ENCODE results near the gene ARSB. TPM values are rescaled to one million over a fixed set of nuclear protein-coding genes. Genes with fewer than 3 reads are reported as not detected.
"Not testable (repeated sequence)": the region's sequence is repeated elsewhere in the genome, so short reads cannot be mapped to it uniquely, and the experiment has no call there.

The ARSB gene
- polyA plus RNA-seq, 5 donors = 14.4 to 17.8 (median 15.6) TPM

DNA sequence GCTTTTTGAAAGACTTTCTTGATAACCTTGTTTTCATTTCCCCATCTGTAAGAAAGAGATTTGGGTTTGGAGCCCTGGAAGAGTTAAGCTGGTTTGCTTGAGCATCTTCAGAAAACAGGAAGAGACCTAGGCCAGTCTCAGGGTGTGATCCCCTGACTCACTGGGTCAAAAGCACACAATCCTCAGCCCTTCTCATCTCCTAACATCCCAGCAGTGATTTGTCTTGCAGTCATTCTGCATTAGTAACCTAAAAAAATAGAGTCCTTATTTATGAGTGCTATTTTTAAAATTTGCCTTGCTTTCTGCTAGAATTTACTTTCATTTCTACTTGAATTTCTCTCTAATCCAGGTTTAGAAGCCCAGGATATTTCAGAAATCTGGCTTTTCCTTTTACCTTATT, 16.4 kb upstream of the ARSB start:
- DNase-seq = no peak

DNA sequence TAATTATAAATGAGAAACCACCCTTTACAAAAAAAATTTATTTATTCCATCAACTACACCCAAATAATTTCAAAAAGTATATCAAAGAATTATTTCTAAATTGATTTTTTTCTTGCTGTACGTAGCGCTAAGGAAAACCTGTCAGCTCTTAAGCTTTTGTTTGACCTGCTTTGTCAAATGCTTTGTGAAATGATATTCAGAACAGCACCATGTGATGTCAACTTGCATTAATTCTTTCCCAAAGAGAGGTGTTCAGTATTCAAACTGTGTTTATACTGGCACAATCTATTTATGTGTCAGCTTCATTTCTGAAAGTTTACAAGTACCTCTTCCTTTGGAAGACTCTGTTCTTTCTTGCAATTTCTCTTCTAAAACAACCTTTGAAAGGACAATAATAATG, 12.0 kb upstream of the ARSB start:
- no peak for DNase-seq

DNA sequence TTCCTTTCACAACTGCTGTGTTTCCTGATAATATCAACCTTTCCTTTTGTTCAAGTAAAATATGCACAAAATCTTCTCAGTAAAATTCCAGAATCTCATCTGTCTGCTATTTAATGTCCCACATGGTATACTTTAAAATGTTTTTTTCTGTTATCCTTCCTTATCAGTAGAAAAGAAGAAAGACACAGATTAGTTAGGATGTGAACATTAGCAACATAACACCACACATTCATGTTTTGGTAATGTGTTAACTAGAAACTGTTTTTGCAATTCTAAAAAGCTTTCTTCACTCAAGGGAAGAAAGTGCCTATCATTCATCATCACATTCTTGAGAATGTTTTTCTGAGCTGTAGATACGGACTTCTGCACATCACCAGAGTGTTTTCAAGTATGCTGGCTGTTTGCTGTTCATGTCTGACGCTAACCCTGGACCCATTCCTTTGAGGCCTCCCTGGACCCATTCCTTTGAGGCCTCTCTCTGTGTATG, 10.5 kb upstream of the ARSB start:
- DNase-seq = no peak

DNA sequence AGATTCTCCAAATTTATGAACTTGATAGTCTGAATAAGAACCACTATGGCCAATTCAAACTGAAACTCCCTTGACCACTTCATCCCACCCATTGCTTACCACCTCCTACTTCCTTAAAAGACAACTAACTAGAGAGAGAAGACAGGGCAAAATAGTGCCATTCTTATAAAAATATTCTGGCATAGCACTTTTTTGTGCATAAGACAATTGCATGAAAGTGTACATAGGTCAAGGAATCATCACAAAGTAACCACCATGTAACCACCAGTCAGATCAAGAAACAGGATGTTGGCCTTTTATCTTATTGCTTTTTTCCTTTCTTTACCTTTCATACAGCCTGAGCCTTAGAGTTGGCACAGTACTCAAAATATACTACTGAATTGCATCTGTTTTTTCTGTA, 8.1 kb upstream of the ARSB start:
- no peak for DNase-seq

DNA sequence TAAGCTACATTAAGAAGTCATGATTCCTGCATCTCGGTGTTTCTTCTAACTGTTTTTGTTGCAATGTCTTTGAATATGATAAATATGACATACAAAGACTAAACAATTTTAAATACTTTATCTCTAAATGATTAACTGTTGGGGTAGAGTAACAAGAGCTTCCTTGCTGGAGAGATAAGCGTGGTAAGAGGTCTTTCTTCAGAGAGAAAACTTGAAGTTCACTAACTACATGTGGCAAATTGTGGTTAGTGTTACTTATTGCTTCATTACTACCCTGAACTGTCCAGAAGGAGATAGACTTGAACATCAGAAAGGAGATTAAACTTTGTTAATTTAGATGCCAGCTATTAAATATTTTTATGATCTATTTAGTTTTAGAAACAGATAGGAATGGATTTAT, 7.0 kb upstream of the ARSB start:
- no peak for DNase-seq

DNA sequence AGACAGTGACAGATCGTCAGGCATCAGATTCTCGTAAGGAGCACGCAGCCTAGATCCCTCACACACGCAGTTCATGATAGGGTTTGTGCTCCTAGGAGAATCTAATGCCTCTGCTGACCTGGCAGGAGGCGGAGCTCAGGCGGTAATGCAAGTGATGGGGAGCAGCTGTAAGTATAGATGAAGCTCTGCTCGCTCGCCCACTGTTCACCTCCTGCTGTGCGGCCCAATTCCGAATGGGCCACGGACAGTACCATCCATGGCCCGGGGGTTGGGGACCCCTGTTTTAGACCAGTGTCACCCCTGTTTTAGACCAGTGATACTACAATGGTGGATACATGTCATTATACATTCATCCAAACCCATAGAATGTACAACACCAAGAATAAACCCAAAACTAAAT, 4.0 kb upstream of the ARSB start:
- no peak for DNase-seq

DNA sequence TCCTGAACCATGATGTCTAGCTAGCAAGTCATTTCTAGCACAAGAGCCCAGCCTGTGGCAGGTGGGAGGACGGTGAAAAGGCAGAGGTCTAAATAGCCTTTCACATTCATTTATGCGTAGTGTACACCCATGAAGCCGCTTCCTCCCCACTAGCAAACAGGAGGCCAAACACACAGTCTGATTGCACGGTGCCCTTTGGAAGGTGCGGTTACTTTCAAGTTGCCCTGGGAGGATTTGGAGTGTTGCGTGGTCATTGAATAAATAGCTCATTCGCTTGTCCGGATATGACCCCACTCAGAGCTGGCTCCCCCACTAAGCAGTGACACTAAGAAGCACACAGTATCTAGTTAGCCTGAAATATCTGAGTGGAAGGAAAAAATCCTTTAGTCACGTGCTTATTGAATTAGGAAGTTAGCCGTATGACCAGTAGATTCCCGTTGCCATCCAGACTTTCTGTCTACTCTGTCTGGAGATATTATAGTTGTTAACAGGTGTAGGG, 664 bp upstream of the ARSB start:
- peak in 1 of 2 donors; percentile 23 for DNase-seq

DNA sequence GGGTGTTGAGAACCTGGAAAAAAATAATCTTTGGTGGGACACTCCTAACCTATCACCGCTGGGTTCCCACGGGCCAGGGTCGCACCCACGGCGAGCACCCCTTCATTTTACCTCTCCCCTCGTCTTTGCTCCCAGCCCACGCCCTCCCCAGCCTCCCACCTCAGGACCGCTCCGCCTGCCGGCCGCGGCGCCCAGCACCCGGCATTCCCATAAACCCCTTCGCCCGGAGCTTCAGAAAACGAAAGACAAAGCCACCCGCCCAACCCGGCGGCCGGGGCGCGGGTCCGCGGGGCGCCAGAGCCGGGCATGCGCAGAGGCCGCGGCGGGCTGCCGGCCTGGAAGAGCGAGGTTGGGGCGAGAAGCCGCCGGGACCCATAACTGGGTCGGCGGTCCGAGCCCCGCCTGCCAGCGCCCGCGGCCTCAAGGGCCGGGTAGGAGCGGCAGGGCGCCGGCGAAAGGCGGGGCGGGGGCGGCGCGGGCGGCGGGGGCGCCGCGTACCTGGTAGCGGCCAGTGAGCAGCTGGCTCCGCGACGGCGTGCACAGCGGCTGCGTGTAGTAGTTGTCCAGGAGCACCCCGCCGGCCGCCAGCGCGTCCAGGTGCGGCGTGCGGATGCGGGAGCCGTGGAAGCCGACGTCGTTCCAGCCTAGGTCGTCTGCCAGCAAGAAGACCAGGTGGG, 533 bp downstream of the ARSB start:
- DNase-seq = peak; percentile 87

DNA sequence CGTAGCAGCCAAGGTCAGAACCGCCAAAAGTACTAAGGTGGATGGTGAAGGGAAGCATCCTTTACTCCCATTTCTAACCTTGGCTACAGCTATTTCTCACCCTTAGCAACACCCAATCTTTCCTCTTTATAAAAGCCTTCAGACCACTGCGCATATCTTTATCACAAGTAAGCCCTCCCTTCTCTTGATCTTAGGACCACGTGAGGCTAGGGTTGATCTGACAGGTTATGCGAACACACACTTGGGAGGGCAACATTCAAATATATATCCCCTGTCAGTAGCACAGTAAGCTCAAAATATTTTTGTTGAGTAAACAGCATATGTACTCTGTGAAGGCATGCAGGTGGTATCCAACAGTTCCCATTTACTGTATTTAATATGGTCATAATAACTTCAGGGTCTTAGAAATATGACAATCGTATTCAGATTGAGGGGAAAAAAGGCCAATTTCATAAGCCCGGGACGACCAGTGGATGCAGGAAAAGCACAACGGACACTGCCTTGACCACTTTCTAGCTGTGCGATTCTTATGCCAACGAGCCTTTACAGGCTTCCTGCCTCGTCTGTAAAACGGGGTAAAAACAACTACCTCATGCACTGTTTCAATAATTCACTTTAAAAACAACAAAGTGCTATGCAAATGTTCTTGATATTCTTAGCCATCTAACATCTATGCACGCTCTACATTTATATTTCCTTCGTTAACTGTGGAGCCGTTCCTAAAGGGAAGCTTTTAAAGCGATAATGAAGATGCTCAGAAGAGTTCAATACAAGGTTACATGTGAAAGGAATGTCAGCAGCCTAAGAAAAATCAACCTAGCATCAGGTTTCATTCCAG, 1.3 kb downstream of the ARSB start:
- DNase-seq = no peak

DNA sequence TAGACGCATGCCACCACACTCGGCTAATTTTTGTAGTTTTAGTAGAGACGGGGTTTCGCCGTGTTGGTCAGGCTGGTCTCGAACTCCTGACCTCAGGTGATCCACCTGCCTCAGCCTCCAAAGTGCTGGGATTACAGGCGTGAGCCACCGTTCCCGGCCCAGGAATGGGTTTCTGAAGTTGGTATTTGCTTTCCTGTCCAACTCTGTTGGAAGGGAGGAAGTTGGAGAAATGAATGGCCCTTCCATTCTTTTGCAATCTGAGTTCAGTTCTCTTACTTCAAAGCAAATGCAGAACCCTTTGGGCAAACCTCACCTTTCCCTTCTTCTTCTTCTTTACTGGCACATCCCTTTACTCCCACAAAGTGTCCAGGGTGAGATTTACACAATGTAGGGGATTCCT, 1.9 kb downstream of the ARSB start:
- DNase-seq = not testable (repeated sequence)

DNA sequence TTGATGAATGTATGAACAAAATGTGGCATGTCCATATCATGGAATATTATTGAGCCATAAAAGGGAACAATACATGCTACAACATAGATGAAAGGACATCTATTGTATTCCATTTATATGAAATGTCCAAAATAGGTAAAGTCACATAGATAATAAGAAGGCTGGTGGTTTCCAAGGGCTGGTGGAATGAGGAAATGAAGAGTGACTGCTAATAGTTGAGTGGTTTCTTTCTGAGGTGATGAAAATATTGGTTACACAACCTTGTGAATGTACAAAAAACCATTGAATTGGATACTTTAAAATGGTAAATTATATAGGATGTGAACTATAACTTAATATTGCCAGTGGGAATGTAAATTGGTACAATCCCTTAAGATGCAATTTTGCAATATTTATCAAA, 5.2 kb downstream of the ARSB start:
- DNase-seq = no peak

DNA sequence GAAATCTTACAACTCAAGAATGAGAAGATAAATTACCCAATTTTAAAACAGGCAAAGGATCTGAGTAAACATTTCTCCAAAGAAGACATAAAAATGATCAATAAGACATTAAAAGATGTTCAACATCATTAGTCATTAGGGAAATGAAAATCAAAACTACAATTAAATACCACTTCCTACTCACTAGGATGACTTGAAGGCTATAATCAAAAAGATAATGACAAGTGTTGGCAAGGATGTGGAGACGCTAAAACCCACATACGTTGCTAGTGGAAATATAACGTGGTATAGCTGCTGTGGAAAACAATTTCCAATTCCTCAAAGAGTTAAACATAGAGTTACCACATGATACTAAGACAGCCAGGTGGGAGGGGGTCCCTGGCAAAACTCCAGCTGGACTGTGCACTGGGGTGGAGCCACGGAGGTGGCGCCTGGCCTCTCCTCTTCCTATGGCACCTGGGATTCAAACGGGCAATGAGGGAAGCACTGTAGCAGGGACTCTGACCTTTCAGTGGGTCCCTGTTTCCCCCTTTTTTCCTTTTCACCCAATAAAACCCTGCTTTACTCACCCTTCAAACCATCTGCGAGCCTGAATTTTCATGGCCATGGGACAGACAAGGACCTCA, 5.9 kb downstream of the ARSB start:
- DNase-seq = no peak

DNA sequence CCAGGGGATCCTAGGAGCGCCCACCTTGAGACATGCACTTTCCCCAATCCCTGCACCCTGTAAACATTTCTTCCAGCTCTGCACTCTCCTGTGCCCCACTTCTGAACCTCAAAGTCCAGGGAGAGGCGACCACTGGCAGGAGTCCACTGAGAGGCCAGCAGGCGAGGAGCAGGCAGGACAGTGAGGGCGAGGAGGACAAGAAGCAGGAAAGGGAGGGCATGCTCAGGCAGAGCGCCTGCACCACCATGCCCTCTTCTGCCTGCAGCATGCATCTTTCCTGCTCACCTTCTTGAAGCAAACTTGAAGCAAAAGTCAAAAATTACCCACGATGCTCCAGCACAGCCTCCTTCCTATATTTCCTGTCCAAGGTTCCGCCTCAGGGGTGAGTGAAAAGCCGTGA, 10.1 kb downstream of the ARSB start:
- no peak for DNase-seq

DNA sequence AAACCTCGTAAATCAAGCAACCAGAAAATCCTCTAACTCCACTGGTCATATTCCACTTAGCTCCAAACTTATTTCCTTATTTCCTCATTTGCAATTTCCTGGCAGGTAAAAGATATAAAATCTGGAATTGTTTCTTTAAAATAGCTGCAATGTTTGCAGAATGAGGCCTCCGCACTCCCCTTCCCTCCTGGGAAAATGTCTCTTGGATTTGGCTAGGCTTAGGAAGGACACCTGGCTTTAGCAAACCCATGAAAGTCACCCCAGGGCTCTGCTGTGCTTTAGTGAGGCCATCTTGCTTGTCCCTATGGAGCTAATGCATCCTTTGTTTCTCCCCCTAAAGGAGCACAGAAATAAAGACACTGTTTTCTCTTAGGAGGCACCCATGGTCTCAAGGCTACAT, 10.5 kb downstream of the ARSB start:
- no peak for DNase-seq

DNA sequence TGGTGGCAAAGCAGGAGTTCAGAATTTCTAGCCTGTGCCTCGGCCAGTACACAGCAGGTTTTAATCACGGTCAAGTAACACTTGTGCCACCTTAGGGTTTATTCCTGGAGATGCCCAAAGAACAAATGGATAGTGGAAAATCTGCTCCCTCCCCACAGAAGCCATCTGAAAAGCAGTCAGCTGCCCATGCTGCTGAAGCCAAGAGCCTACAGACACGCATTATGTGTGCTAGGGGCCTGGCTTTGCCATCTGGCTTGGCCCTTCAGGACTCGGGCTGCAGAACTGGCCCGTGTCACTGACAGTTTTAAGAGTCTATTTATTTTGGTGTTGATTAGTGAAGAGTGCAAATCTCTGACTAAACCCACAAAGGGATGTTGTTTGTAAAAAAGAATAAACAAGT, 11.1 kb downstream of the ARSB start:
- no peak for DNase-seq

DNA sequence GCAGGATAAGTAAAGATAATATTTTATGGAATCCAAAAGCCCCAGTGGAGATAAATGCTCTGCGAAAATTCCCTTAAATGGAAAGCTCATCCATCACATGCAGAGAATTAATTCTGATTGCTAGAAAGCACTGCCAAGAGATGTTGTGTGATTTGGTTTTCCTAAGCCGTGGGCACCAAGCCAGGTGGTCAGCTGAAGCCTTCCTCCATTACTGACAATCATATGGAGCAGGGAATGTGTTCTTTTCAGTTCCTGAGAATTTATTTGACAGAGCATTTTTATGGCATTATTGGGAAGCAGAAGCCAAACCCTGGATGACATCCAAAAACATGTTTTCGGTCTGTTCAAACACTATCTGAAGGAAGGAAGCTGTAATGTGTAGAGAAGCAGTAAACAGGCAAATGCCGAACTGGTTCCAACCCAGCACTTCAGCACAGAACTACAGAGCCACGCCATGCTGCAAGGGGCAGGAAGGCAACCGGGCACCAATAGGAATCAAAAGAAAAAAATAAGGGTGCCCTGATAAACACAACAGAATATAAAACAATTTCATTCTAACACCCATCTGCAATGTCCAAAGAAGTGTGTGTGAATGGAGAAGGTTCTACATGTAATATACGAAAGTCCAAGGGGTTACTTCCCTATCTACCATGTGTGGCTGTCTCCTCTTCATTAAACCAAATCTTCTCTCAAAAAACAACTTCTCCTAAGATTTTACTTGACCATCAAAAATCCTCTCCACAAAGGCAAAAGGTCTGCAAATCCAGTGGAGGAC, 12.3 kb downstream of the ARSB start:
- DNase-seq = peak; percentile 69 to 74

DNA sequence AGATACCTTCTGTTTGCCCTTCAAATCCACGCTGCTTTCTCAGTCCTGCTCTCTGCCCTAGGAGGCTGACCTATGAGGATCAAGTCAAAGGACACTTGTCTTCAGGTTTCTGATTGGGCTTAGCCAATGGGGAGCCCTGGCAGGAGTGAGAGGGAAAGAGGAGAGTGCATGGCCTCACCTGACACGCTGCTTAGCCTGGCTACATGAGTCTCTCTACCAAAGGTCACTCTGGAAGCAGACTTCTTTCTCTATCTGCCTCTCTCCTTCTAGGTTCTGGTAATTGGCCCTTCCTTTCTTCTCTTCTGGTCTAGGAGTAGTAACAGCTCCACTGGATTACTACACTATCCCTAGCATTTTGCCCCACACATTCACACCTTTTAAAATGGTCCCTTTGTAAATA, 13.1 kb downstream of the ARSB start:
- DNase-seq = no peak

DNA sequence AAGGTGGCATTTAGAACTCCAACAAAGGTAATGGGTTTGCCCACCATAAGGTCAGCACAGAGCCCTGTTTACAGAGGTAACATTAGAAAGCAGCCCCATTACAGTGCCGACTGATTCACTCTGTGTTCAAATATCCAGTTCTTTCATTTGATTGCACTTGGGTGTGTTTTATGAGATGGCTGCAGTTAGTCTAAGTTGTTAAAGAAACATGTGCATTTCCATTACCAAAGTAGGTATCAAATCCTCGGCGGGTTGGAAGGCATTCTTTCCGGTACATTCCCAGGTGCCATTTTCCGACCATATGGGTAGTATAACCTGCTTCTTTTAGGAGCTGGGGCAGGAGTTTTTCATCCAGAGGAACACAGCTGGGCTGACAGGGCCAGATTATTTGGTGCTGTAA, 16.3 kb downstream of the ARSB start:
- no peak for DNase-seq

DNA sequence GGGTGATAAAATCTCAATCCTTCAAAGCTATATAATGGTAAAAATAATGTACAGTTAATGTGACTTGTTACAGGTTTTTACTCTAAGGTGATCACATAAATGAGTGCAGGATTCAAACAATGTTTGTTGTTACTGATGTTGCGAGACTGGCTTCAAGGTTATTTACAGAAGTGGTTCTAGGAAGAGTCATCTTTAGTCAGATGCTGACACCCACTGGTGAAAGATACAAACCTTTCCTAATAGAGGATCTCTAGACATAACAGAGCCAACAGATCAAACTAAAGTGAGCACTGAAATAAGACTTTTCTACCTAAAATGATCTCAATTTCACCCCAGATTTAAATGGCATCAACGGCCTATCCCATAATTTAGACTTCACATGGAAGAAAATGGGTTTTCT, 20.2 kb downstream of the ARSB start:
- peak; percentile 28 to 55 for DNase-seq

DNA sequence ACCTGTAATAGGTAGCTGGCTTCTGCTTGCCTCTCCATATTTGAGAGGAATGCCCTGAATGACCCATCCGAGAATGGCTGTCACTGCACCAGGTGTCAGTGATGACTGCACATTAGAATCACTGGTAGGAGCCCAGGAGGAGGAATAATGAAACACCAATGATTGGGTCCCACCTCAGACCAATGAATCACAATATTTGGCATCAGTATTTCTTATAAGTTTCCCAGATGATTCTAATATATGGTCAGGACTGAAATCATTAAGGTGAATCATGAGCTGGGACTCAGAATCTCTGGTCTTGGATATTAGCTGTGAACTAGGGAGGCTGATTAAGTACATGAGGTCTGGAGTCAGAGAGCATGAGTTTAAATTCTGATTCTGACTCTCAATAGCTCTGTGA, 23.4 kb downstream of the ARSB start:
- no peak for DNase-seq

DNA sequence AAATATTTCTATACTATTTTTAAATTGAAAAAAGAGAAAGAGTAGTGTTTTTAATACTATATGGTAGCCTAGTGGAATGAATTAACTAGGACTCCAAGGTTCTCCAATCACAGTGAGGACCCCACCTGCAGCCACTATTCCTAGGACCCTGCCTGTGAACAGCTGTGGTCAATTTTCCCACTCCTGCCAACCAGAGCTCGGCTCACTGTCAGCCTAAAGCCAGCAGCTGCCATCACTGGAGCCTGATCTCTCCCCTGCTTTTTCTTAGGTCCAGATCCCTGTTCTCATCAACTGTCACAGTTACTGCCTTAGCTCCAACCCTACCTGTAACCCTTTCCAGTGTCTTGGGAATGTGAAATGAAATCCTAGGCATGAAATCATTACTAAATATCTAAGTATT, 25.3 kb downstream of the ARSB start:
- no peak for DNase-seq

Measured in right lung (tissue), 5 donors.